Smooth muscle cell (in vitro differentiated cells): ENCODE results near the gene NOS2. TPM values are rescaled to one million over a fixed set of nuclear protein-coding genes. Genes with fewer than 3 reads are reported as not detected.

Experiments used
- DNase-seq: peaks from one replicate; lab custom pipeline; 2025; ENCODE audit not compliant: unreplicated experiment; lab: John Stamatoyannopoulos, UW
- H2AFZ ChIP-seq: fragments of 200-600 bp; sonication (generic); 2 replicates; pipeline ENCODE4 v1.6.0; 2016; ENCODE audit warnings: antibody characterized with exemption, low read depth, mild to moderate bottlenecking
- H3F3A ChIP-seq: fragments of 200-600 bp; sonication (generic); 2 replicates; pipeline ENCODE4 v1.6.0; 2017; ENCODE audit warnings: antibody characterized with exemption, low read depth
- H3K27ac ChIP-seq: fragments of 200-600 bp; sonication (generic); 2 replicates; pipeline ENCODE4 v1.5.1; 2016; ENCODE audit warnings: low read depth, mild to moderate bottlenecking
- H3K27me3 ChIP-seq: fragments of 200-600 bp; sonication (generic); 2 replicates; pipeline ENCODE4 v1.6.1; 2016; ENCODE audit warnings: low read depth, mild to moderate bottlenecking
- H3K36me3 ChIP-seq: fragments of 200-600 bp; sonication (generic); 2 replicates; pipeline ENCODE4 v1.5.1; 2016; ENCODE audit warnings: low read depth
- H3K4me1 ChIP-seq: fragments of 200-600 bp; sonication (generic); 2 replicates; pipeline ENCODE4 v1.5.1; 2016; ENCODE audit warnings: low read depth
- H3K4me2 ChIP-seq: fragments of 200-600 bp; sonication (generic); 2 replicates; pipeline ENCODE4 v1.6.0; 2016; ENCODE audit warnings: mild to moderate bottlenecking
- H3K4me3 ChIP-seq: fragments of 200-600 bp; sonication (generic); 2 replicates; pipeline ENCODE4 v1.5.1; 2016; ENCODE audit warnings: mild to moderate bottlenecking
- H3K79me2 ChIP-seq: fragments of 200-600 bp; sonication (generic); 2 replicates; pipeline ENCODE4 v1.6.0; 2016; ENCODE audit warnings: low read depth, mild to moderate bottlenecking
- H3K9ac ChIP-seq: fragments of 200-600 bp; sonication (generic); 2 replicates; pipeline ENCODE4 v1.6.0; 2016; ENCODE audit warnings: low read depth
- H3K9me3 ChIP-seq: fragments of 200-600 bp; sonication (generic); replicated peaks from 2 replicates; pipeline ENCODE4 v1.5.1; 2016; ENCODE audit warnings: low read depth
- H4K20me1 ChIP-seq: fragments of 200-600 bp; sonication (generic); 2 replicates; pipeline ENCODE4 v1.6.0; 2016; ENCODE audit warnings: low read depth
- WGBS: methylation state at CpG from one replicate; pipeline ENCODE4 v1.1.7; 2016; ENCODE audit warnings: low lambda C conversion rate; 5-methylcytosine and 5-hydroxymethylcytosine counted together
- polyA plus RNA-seq: library from polyadenylated mRNA; unstranded; fragments of >200 nt; fragmentation: Nextera tagmentation; extraction: Ambion mirVana; gene quantifications from 2 replicates; pipeline ENCODE4 v1.2.1, GENCODE V29; 2016
- total RNA-seq: library from RNA; depleted of rRNA; stranded (reverse); fragments of >200 nt; gene quantifications from 2 replicates; pipeline ENCODE4 v1.2.3, GENCODE V29; 2014
- TF ChIP-seq, protein P1 (sequence below): fragments of 200-600 bp; sonication (generic); IDR thresholded peaks from 2 replicates; pipeline ENCODE4 v1.5.1; 2017; ENCODE audit warnings: borderline replicate concordance, mild to moderate bottlenecking, antibody characterized with exemption; ENCODE audit not compliant: insufficient read depth, poor library complexity, severe bottlenecking

NOS2 gene
- total and polyA plus RNA-seq, 2 experiments from 2014 or later: 0.16 TPM; not detected in 1

DNA sequence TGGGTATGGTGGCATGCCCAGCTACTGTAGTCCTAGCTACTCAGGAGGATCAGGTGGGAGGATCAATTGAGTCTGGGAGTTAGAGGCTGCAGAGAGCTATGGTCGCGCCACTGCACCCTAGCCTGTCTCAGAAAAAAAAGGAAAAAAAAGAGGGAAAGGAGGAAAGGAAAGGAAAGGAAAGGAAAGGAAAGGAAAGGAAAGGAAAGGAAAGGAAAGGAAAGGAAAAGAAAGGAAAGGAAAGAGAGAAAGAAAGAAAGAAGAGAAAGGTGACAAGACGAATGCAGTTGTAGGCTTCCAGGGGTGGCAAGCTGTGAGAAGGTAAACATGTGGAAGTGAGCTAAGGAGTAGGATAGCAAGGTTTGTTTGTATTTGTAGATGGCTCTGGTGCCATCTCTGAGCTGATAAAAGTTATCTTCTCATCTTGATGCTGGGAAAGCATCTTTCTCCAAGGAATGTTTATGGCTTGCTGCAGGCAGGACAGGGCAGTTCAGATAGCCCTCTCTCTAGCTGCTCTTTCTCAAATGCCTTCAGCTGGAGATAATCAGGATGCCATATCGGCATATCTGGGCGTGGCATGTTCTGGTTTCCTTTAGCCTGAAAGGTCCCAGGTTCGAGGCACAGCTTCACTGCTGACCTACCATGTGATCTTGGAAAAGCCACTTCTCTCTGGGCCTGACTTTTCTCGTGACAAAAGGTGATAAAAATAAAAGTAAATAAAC, 2.8 kb upstream of the NOS2 start:
- no peaks in the 10 kb centered on the region for H3K27me3 ChIP-seq
- no peaks in the 10 kb centered on the region for H3K4me1 ChIP-seq
- no peak overlapping the region for H3K9ac ChIP-seq
- WGBS: 55% methylated on average over 7 of the region's 7 CpGs
- H3K79me2 ChIP-seq: no peaks in the 10 kb centered on the region
- H4K20me1 ChIP-seq: no peaks in the 10 kb centered on the region
- H2AFZ ChIP-seq: no peak overlapping the region
- no peak overlapping the region for H3K4me3 ChIP-seq
- no peaks in the 10 kb centered on the region for H3F3A ChIP-seq
- H3K27ac ChIP-seq: no peak overlapping the region
- H3K9me3 ChIP-seq: no peaks in the 10 kb centered on the region
- TF ChIP-seq, protein P1, sequence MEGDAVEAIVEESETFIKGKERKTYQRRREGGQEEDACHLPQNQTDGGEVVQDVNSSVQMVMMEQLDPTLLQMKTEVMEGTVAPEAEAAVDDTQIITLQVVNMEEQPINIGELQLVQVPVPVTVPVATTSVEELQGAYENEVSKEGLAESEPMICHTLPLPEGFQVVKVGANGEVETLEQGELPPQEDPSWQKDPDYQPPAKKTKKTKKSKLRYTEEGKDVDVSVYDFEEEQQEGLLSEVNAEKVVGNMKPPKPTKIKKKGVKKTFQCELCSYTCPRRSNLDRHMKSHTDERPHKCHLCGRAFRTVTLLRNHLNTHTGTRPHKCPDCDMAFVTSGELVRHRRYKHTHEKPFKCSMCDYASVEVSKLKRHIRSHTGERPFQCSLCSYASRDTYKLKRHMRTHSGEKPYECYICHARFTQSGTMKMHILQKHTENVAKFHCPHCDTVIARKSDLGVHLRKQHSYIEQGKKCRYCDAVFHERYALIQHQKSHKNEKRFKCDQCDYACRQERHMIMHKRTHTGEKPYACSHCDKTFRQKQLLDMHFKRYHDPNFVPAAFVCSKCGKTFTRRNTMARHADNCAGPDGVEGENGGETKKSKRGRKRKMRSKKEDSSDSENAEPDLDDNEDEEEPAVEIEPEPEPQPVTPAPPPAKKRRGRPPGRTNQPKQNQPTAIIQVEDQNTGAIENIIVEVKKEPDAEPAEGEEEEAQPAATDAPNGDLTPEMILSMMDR: no peak
- no peak for DNase-seq
- no peaks in the 10 kb centered on the region for H3K36me3 ChIP-seq
- no peak overlapping the region for H3K4me2 ChIP-seq

DNA sequence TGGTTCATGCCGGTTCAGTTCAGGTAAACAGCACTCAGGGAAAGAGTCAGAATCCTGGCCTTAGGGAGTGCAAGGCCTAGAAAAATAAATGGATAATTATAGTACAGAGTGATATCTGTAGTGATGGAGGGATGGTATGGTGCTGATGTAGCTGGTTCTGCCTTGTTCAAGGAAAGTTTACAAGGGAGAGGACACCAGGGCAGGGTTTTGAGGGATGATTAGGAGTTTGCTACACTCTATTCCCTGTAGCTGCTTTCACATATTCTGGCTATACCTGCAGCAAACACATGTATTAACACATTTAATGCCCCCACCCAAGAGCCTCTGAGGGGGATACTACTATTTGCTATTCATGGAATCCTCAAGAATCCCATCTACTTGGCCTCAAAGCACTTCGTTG, 1.7 kb upstream of the NOS2 start:
- Histone ChIP-seq H3K4me3 (no peak overlapping the region), H3K36me3 (no peaks in the 10 kb centered on the region), H3K27me3 (no peaks in the 10 kb centered on the region), H3K9ac (no peak overlapping the region), H3F3A (no peaks in the 10 kb centered on the region), H3K4me2 (no peak overlapping the region), H3K4me1 (no peaks in the 10 kb centered on the region), H3K27ac (no peak overlapping the region), H2AFZ (no peak overlapping the region), H4K20me1 (no peaks in the 10 kb centered on the region), H3K9me3 (no peaks in the 10 kb centered on the region), H3K79me2 (no peaks in the 10 kb centered on the region)
- DNase-seq: no peak
- WGBS: 75% methylated on average over 2 of the region's 2 CpGs
- TF ChIP-seq, protein P1: no peak

DNA sequence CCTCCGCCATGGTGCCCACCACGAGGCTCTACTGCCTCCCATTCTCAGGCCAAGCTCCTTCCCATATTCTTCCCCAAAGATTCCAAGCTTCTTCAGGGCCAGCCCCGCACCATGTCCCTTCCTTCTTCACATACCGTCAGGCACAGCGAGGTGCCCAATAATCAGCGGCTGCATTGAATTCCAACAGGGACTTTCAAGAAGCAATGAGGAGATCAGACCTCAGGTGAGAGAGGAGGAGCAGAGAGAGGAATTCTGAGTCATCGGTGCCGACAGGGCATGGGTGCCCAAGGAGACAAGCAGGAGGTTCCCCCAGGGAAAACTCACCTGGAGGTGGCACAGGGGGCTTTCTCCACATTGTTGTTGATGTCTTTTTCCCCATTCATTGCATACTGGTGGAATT, 2.0 kb downstream of the NOS2 start:
- H3K9ac ChIP-seq: no peak overlapping the region
- H3K27ac ChIP-seq: no peak overlapping the region
- DNase-seq: no peak
- no peaks in the 10 kb centered on the region for H3K9me3 ChIP-seq
- no peaks in the 10 kb centered on the region for H3F3A ChIP-seq
- no peaks in the 10 kb centered on the region for H4K20me1 ChIP-seq
- TF ChIP-seq, protein P1: no peak
- no peaks in the 10 kb centered on the region for H3K36me3 ChIP-seq
- no peak overlapping the region for H3K4me2 ChIP-seq
- peaks cover 6% of the 10 kb centered on the region for H3K4me1 ChIP-seq
- no peaks in the 10 kb centered on the region for H3K79me2 ChIP-seq
- H3K4me3 ChIP-seq: no peak overlapping the region
- no peak overlapping the region for H2AFZ ChIP-seq
- 86% methylated on average over 8 of the region's 8 CpGs for WGBS
- H3K27me3 ChIP-seq: peaks cover 24% of the 10 kb centered on the region
